Hepatocyte (in vitro differentiated cells): ENCODE data around the gene ATG14. TPM values are rescaled to one million over a fixed set of nuclear protein-coding genes. Genes with fewer than 3 reads are reported as not detected.
A peak's percentile ranks its signal among the peaks of the same experiment; 100 is the strongest.

Source experiments
- DNase-seq: peaks from one replicate; pipeline ENCODE4 v3.0.0-alpha.2; 2016; ENCODE audit warnings: low spot score
- H2AFZ ChIP-seq: fragments of 200-600 bp; sonication (generic); 2 replicates; pipeline ENCODE4 v1.6.0; 2016; ENCODE audit warnings: antibody characterized with exemption, mild to moderate bottlenecking
- H3K27ac ChIP-seq: fragments of 200-600 bp; sonication (generic); 2 replicates; pipeline ENCODE4 v1.5.1; 2016; ENCODE audit warnings: mild to moderate bottlenecking
- H3K27me3 ChIP-seq: fragments of 200-600 bp; sonication (generic); 2 replicates; pipeline ENCODE4 v1.6.1; 2016
- H3K36me3 ChIP-seq: fragments of 200-600 bp; sonication (generic); replicated peaks from 2 replicates; pipeline ENCODE4 v1.5.1; 2016; ENCODE audit warnings: low read depth; ENCODE audit not compliant: insufficient read depth
- H3K4me1 ChIP-seq: fragments of 200-600 bp; sonication (generic); 2 replicates; pipeline ENCODE4 v1.5.1; 2016; ENCODE audit warnings: mild to moderate bottlenecking, moderate library complexity; ENCODE audit not compliant: insufficient read depth
- H3K4me2 ChIP-seq: fragments of 200-600 bp; sonication (generic); 2 replicates; pipeline ENCODE4 v1.6.0; 2016
- H3K4me3 ChIP-seq: fragments of 200-600 bp; sonication (generic); 2 replicates; pipeline ENCODE4 v1.5.1; 2016; ENCODE audit warnings: mild to moderate bottlenecking
- H3K79me2 ChIP-seq: fragments of 200-600 bp; sonication (generic); 2 replicates; pipeline ENCODE4 v1.6.0; 2017; ENCODE audit warnings: mild to moderate bottlenecking
- H3K9me2 ChIP-seq: fragments of 200-600 bp; sonication (generic); replicated peaks from 2 replicates; pipeline ENCODE4 v1.6.0; 2017; ENCODE audit warnings: mild to moderate bottlenecking; ENCODE audit not compliant: insufficient read depth
- H3K9me3 ChIP-seq: fragments of 200-600 bp; sonication (generic); 2 replicates; pipeline ENCODE4 v1.5.1; 2016; ENCODE audit warnings: low read depth, mild to moderate bottlenecking
- H4K20me1 ChIP-seq: fragments of 200-600 bp; sonication (generic); 2 replicates; pipeline ENCODE4 v1.6.0; 2016; ENCODE audit warnings: mild to moderate bottlenecking; ENCODE audit not compliant: insufficient read depth, poor library complexity, severe bottlenecking
- CTCF ChIP-seq: fragments of 200-600 bp; sonication (generic); IDR thresholded peaks from 2 replicates; pipeline ENCODE4 v1.5.1; 2016; ENCODE audit warnings: antibody characterized with exemption, mild to moderate bottlenecking; ENCODE audit not compliant: poor library complexity
- EZH2 ChIP-seq: fragments of 200-600 bp; sonication (generic); IDR thresholded peaks from 2 replicates; pipeline ENCODE4 v1.6.1; 2016; ENCODE audit warnings: antibody characterized with exemption, mild to moderate bottlenecking, borderline replicate concordance
- EZH2phosphoT487 ChIP-seq: fragments of 200-600 bp; sonication (generic); IDR thresholded peaks from one replicate; pipeline ENCODE4 v1.6.1; 2018; ENCODE audit warnings: antibody characterized with exemption, mild to moderate bottlenecking, low read depth, moderate library complexity; ENCODE audit not compliant: unreplicated experiment, severe bottlenecking
- WGBS: methylation state at CpG from one replicate; pipeline ENCODE4 v1.1.6; 2016; ENCODE audit warnings: low lambda C conversion rate; ENCODE audit errors: missing lambda C conversion rate; 5-methylcytosine and 5-hydroxymethylcytosine counted together
- polyA plus RNA-seq: library from polyadenylated mRNA; unstranded; fragments of >200 nt; fragmentation: Nextera tagmentation; extraction: Ambion mirVana; gene quantifications from 2 replicates; pipeline ENCODE4 v1.2.1, GENCODE V29; 2016
- total RNA-seq: library from RNA; depleted of rRNA; stranded (reverse); fragments of >200 nt; gene quantifications from 2 replicates; pipeline ENCODE4 v1.2.3, GENCODE V29; 2014

Gene ATG14
- total and polyA plus RNA-seq, 2 experiments from 2014 or later, result 3.3 to 16.6 TPM

GRCh38 chr14:55436931-55437330, 25.3 kb upstream of the ATG14 start:
- TF ChIP-seq EZH2phosphoT487 (no peak), EZH2 (no peak), CTCF (no peak)
- no peaks in the 10 kb centered on the region for H4K20me1 ChIP-seq

GRCh38 chr14:55436519-55436918, 24.9 kb upstream of the ATG14 start:
- Histone ChIP-seq H3K79me2 (no peaks in the 10 kb centered on the region), H3K4me3 (no peak overlapping the region), H3K9me3 (no peaks in the 10 kb centered on the region), H3K4me2 (no peak overlapping the region), H2AFZ (no peak overlapping the region), H3K36me3 (no peaks in the 10 kb centered on the region), H3K9me2 (no peaks in the 10 kb centered on the region), H3K4me1 (peaks cover 7% of the 10 kb centered on the region), H3K27me3 (no peaks in the 10 kb centered on the region), H4K20me1 (no peaks in the 10 kb centered on the region), H3K27ac (peak overlapping the region; percentile 35)
- no peak for TF ChIP-seq CTCF
- no peak for TF ChIP-seq EZH2phosphoT487
- TF ChIP-seq EZH2, result no peak
- 36% methylated on average over 4 of the region's 4 CpGs for WGBS
- no peak for DNase-seq

More at GRCh38 chr14:55436931-55437330, 25.3 kb upstream of the ATG14 start:
- H3K36me3 ChIP-seq, result no peaks in the 10 kb centered on the region
- DNase-seq, result no peak
- H3K4me1 ChIP-seq, result peaks cover 7% of the 10 kb centered on the region
- WGBS, result 69% methylated on average over 4 of the region's 4 CpGs
- no peaks in the 10 kb centered on the region for H3K27me3 ChIP-seq
- no peaks in the 10 kb centered on the region for H3K9me3 ChIP-seq
- no peaks in the 10 kb centered on the region for H3K79me2 ChIP-seq
- no peak overlapping the region for H3K4me3 ChIP-seq
- no peak overlapping the region for H2AFZ ChIP-seq
- H3K9me2 ChIP-seq, result no peaks in the 10 kb centered on the region
- no peak overlapping the region for H3K4me2 ChIP-seq
- peak overlapping the region; percentile 35 for H3K27ac ChIP-seq

- DNase-seq, result peak; percentile 38
- Histone ChIP-seq H3K4me2 (peak overlapping the region; percentile 21), H3K4me3 (no peak overlapping the region), H3K27me3 (no peaks in the 10 kb centered on the region), H3K27ac (peak overlapping the region; percentile 60), H3K36me3 (no peaks in the 10 kb centered on the region), H3K79me2 (no peaks in the 10 kb centered on the region), H3K9me3 (no peaks in the 10 kb centered on the region), H3K4me1 (peaks cover 7% of the 10 kb centered on the region), H3K9me2 (no peaks in the 10 kb centered on the region), H2AFZ (no peak overlapping the region), H4K20me1 (no peaks in the 10 kb centered on the region)
- TF ChIP-seq CTCF (no peak), EZH2 (no peak), EZH2phosphoT487 (no peak)
- whole genome bisulfite sequencing, result 33% methylated on average over 3 of the region's 3 CpGs
These were observed 23.2 kb upstream of the ATG14 start for GRCh38 chr14:55434805-55435174.
